ENCODE data around the gene SLC23A3. TPM values are rescaled to one million over a fixed set of nuclear protein-coding genes. Genes with fewer than 3 reads are reported as not detected.

The SLC23A3 gene
- total RNA-seq, 1 experiment from 2014 or later, result 1.9 TPM

DNA sequence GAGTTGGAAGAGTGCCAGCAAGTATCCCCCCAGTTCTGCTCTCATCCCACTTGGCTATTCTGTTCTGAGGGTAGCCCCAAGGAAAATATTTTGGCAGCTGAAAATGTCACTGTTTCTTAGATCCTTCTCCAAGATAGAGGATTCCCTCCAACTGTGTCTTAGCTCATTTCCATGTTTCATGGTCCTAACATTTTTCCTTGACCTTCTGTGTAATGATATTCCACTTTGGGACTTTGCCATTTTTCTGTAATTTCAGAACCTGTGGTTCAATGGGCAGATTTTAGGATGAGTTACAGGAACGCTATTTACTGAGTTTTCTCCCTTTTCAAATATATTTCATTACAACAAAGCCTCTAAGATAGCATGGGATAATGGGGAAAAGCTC is 44.0 kb downstream of the SLC23A3 start:
- ChIA-PET CTCF (no interaction called here), POLR2A (ENCODE audit: low non-redundant PET) (no interaction called here)
- BruUV-seq (replicated peaks), result no TSS peak

DNA sequence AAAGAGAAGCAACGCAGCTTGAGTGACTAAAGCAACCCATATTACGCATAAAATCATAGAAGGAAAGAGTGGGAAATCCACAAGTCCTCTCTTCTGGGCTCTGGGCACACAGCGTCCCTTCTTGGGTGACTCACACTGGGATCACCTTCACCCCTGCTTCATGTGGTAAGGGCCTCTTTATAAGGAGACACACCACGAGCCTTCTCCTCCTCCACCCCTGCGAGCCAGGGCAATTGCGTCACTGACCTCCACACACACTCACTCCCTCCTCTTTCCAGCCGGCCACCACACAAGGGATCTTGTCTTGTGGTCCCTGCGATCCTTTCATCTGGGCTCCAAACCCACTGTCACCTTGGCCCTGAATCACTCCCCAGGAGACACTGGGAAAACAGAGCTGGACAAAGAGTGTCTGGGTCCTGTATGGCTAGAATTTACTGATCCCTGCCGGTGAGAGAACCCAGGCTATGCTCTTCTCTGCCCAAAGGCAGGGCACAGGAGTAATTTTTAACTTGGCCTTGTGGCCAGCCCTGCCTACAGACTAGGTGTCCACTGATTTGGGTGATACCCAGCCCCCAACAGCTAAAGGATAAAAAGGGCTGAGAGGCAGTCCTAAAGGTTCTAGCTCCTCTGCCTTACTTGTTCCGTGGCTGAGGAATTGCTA is 44.5 kb downstream of the SLC23A3 start:
- H3K4me1 ChIP-seq (ENCODE audit: insufficient read depth, low read length, poor library complexity, severe bottlenecking), result peaks cover 21% of the 10 kb centered on the region
- no peaks in the 10 kb centered on the region for H3K9me3 ChIP-seq (ENCODE audit: low read depth, low read length, poor library complexity, severe bottlenecking)
- POLR2A ChIA-PET (ENCODE audit: low non-redundant PET), result no interaction called here
- no peak overlapping the region for H3K4me3 ChIP-seq (ENCODE audit: low read depth, low read length, poor library complexity, severe bottlenecking)
- no peaks in the 10 kb centered on the region for H3K36me3 ChIP-seq (ENCODE audit: insufficient read depth, low read length, poor library complexity, severe bottlenecking)
- BruUV-seq (replicated peaks), result no TSS peak
- intact Hi-C loops (cut with micrococcal nuclease; ENCODE audit: unreplicated experiment), result loop anchor here (10.0 kb wide), 1 partner anchor 251 kb away; no protein-coding TSS in a partner anchor
- H3K27ac ChIP-seq (ENCODE audit: low read depth, low read length, poor library complexity, severe bottlenecking), result no peak overlapping the region
- no peak for DNase-seq (ENCODE audit: low spot score)
- H3K27me3 ChIP-seq (replicated peaks; ENCODE audit: insufficient read depth, low read depth, low read length, poor library complexity), result no peaks in the 10 kb centered on the region
- CTCF ChIA-PET, result no interaction called here
- no peak for TF ChIP-seq EZH2 (IDR thresholded peaks at IDR 0.05; ENCODE audit: borderline replicate concordance, low read depth, low read length, poor library complexity, severe bottlenecking)
- TF ChIP-seq, protein P1, sequence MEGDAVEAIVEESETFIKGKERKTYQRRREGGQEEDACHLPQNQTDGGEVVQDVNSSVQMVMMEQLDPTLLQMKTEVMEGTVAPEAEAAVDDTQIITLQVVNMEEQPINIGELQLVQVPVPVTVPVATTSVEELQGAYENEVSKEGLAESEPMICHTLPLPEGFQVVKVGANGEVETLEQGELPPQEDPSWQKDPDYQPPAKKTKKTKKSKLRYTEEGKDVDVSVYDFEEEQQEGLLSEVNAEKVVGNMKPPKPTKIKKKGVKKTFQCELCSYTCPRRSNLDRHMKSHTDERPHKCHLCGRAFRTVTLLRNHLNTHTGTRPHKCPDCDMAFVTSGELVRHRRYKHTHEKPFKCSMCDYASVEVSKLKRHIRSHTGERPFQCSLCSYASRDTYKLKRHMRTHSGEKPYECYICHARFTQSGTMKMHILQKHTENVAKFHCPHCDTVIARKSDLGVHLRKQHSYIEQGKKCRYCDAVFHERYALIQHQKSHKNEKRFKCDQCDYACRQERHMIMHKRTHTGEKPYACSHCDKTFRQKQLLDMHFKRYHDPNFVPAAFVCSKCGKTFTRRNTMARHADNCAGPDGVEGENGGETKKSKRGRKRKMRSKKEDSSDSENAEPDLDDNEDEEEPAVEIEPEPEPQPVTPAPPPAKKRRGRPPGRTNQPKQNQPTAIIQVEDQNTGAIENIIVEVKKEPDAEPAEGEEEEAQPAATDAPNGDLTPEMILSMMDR (conservative IDR thresholded peaks at IDR 0.05; ENCODE audit: low read depth, low read length), result no peak

More for the DNA sequence above, 44.0 kb downstream of the SLC23A3 start:
- TF ChIP-seq, protein P1 (conservative IDR thresholded peaks at IDR 0.05; ENCODE audit: low read depth, low read length), result no peak
- no peak for TF ChIP-seq EZH2 (IDR thresholded peaks at IDR 0.05; ENCODE audit: borderline replicate concordance, low read depth, low read length, poor library complexity, severe bottlenecking)
- H3K4me1 ChIP-seq (ENCODE audit: insufficient read depth, low read length, poor library complexity, severe bottlenecking), result peaks cover 21% of the 10 kb centered on the region
- intact Hi-C loops (cut with micrococcal nuclease; ENCODE audit: unreplicated experiment), result loop anchor here (10.0 kb wide), 1 partner anchor 251 kb away; no protein-coding TSS in a partner anchor
- no peaks in the 10 kb centered on the region for H3K36me3 ChIP-seq (ENCODE audit: insufficient read depth, low read length, poor library complexity, severe bottlenecking)
- no peak overlapping the region for H3K27ac ChIP-seq (ENCODE audit: low read depth, low read length, poor library complexity, severe bottlenecking)
- no peak overlapping the region for H3K4me3 ChIP-seq (ENCODE audit: low read depth, low read length, poor library complexity, severe bottlenecking)
- no peaks in the 10 kb centered on the region for H3K27me3 ChIP-seq (replicated peaks; ENCODE audit: insufficient read depth, low read depth, low read length, poor library complexity)
- DNase-seq (ENCODE audit: low spot score), result no peak
- H3K9me3 ChIP-seq (ENCODE audit: low read depth, low read length, poor library complexity, severe bottlenecking), result no peaks in the 10 kb centered on the region

DNA sequence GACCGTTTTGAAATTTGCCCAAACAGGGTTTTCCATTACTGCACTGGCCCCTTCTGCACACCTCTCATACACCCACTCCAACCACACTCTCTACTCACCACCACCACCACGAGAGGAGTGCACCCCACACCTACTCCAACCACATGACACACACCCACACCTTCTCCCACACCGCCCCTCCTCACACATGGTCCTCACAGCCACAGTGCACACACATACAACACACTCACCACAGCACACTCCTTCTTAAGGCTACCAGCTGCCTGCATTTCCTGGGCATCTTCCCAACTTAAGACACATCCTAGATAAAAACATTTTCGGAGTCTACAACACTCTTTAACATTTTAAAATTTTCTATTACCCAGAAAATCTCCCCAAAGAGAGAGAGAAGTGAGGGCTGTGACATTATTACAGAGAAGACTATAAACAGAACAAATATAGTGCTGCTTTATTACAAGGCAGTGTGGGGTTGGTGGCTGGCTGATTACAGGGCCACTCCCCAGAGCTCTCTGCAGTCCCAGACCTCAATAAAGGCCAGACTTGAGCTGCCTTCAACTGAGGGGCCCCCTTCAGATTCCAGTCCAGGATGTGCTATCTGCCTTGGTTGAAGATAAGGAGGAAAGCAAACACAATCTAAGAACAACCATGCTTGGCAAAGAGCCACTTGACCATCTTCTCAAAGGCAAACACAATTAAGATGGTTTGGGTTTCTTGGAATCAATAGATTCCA is 45.3 kb downstream of the SLC23A3 start:
- intact Hi-C loops (cut with micrococcal nuclease; ENCODE audit: unreplicated experiment), result loop anchor here (10.0 kb wide), 1 partner anchor 250 kb away; no protein-coding TSS in a partner anchor
- Histone ChIP-seq H3K27ac (ENCODE audit: low read depth, low read length, poor library complexity, severe bottlenecking) (no peak overlapping the region), H3K27me3 (replicated peaks; ENCODE audit: insufficient read depth, low read depth, low read length, poor library complexity) (no peaks in the 10 kb centered on the region), H3K4me1 (ENCODE audit: insufficient read depth, low read length, poor library complexity, severe bottlenecking) (peaks cover 21% of the 10 kb centered on the region), H3K9me3 (ENCODE audit: low read depth, low read length, poor library complexity, severe bottlenecking) (no peaks in the 10 kb centered on the region), H3K4me3 (ENCODE audit: low read depth, low read length, poor library complexity, severe bottlenecking) (no peak overlapping the region), H3K36me3 (ENCODE audit: insufficient read depth, low read length, poor library complexity, severe bottlenecking) (no peaks in the 10 kb centered on the region)
- ChIA-PET CTCF (no interaction called here), POLR2A (ENCODE audit: low non-redundant PET) (no interaction called here)
- no TSS peak for BruUV-seq (replicated peaks)
- TF ChIP-seq, protein P1 (conservative IDR thresholded peaks at IDR 0.05; ENCODE audit: low read depth, low read length), result no peak
- no peak for TF ChIP-seq EZH2 (IDR thresholded peaks at IDR 0.05; ENCODE audit: borderline replicate concordance, low read depth, low read length, poor library complexity, severe bottlenecking)
- DNase-seq (ENCODE audit: low spot score), result no peak
